ENCODE data around the gene FLVCR2.
A peak's percentile ranks its signal among the peaks of the same experiment; 100 is the strongest.

FLVCR2 gene

DNA sequence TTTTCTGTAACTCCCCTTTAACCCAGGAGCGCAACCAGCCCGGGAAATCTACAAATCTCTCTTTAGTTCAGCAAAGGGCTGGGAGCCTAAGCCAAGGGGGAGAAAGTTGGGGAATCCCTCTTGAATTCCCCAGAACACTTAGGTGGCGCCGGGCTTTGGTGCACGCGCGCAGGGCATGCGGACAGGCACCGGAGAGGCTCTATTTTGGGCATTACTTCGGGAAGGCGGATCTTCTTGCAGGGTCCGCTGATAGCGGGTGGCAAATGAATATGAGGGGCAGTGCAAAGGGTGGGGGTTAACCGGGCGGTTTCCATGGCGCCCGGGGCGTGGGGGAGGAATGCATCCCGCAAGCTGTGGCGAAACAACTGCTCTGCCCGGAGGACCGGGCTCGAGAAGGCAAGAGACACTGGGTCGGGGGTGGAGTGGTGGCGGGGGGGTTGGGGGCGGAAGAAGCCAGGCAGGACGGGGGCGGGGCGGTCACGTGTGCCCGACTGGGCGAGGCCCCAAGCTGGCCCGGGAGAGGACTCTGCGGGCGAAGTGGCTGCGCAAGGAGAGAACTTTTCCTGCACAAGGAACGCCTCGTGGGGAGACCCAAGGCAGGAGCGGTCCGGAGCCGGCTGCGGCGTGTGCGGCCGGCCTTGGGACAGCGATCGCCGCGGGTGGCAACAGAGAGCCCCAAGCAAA lies at the start of gene FLVCR2:
Gene FLVCR2, plus strand, starts transcription at position 519 of the 684 bp plus-strand sequence. CDS start 353 bp downstream, outside the sequence.
- peak; percentile 51 for DNase-seq (ENCODE audit: low read depth, low spot score)

DNA sequence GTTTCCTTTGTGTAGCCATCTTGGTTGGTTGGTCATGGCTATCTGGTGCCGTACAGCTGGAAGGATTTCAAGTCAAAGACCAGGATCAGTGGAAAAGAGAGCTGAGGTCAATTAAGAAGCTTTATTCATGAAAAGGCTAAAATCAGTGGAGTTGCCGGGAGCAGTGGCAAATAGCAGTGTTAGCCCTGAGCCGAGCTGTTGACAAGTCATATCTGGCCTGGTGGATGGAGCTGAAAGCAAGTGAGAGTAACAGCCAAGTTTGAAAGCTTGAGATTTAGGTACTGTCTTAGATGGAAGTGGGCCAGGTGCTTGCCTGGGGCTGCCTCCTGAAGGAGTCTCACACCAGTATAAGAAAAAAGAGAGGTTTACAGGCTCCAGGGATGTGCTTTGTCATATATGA lies 47.2 kb upstream of the FLVCR2 start:
- DNase-seq (ENCODE audit: low read depth, low spot score) = no peak

DNA sequence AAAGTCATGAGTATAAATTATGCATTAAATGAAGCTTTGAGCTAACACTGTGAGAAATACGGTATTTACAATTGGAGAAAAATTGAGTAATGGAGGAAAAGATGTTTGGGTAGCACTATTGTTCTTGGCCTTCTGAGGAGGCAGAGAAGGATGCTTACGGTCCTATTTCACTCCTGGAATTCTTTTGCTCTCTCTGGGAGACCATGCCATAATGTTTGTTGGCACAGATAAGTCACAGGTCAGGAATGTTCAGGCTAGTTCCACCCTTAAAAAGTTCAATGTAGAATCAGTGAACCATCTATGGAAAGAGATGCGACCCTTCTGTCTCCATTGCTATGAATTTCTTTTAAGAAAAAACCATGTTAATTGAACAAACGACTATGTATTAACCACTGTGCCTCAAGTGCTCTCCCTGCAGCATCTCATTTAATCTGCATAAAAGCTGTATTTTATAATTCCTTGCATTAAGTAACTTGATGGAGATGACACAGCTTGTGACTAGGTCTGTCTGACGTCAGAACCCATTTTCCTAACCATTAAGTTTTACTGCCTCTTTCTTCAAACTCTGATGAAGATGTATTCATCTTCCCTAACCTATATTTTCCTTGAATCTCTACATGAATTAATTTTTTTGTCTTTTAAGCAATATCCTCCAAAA lies 46.6 kb upstream of the FLVCR2 start:
- DNase-seq (ENCODE audit: low read depth, low spot score) = no peak

DNA sequence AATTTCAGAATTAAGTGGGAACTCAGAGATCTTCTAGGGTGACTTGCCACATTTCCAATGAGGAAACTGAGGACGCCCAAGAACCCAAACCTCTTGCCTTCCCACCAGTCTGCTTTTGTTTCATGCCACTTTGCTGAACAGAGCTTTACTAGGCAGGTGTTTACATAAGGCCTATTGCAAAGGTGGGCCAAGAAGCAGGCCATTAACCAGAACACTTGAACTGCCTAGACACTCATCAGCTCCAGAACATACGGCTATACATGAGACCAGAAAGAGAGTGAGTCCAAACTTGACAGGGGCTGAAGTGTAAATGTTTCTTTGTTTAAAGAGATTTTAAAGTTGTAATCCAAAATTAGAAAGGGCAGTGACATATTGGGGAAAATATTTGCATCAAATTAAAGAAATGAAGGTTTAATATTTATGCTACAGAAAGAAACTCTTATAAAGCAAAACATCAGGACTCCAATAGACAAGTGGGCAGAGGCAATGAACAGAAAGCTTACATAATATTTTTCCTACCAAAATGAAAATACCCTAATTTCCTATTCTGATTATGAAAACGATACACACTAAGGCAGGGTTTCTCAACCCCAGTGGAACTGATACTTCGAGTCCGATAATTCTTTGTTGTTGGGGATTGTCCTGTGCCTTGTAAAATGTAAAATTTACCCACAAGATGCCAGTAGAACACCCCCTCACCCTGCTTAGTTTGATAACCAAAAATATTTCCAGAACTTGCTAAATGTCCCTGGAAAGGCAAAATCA lies 44.4 kb upstream of the FLVCR2 start:
- no peak for DNase-seq (ENCODE audit: low read depth, low spot score)

- no peak for DNase-seq (ENCODE audit: low read depth, low spot score)
Observed at GRCh38 chr14:75535164-75535898, 43.1 kb upstream of the FLVCR2 start.

GRCh38 chr14:75537071-75537470 lies 41.3 kb upstream of the FLVCR2 start:
- no peak for DNase-seq (ENCODE audit: low read depth, low spot score)

- no peak for DNase-seq (ENCODE audit: low read depth, low spot score)
Observed at GRCh38 chr14:75539162-75539560, 39.3 kb upstream of the FLVCR2 start.

GRCh38 chr14:75539561-75540478 lies 38.6 kb upstream of the FLVCR2 start:
- DNase-seq (ENCODE audit: low read depth, low spot score) = no peak

DNA sequence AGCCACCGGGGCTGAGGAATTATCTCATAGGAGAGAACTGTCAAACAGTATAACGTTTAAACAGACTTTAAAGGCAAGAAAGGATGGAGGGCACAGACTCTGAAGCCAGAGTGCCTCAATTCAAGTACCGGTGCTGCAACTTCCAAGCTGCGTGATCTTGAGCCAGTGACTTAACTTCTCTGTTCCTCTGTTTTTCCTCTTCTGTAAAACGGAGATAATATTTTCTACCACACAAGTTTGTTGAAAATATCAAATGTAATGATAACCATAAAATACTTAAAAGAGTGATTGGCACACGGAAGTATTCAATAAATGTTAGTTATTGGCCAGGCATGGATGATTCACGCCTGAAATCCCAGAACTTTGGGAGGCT lies 38.0 kb upstream of the FLVCR2 start:
- no peak for DNase-seq (ENCODE audit: low read depth, low spot score)

DNA sequence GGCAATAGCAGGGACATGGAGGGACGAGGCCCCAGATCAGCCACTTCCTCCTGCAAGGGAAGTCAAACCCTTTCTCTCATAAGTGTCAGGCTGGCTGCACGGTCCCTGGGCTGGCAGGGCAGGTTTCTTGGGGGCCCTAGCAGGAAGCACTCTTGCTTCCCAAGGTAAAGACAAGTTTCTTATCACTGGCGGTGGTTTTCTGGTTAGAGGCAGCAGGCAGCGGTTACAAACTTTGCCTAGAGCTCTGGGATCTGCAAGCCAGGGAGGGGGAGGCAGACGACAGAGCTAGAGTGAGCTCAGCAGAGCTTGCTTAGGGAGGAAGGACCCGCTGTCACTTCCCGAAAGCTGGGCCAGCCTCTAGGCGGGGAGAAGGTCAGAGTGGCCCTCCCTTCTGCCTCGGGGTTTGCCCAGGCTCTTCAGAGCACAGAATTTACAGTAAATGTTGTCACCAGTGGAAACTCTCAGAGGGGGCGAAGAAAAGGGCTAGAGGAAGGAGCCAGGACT lies 35.8 kb upstream of the FLVCR2 start:
- no peak for DNase-seq (ENCODE audit: low read depth, low spot score)

DNA sequence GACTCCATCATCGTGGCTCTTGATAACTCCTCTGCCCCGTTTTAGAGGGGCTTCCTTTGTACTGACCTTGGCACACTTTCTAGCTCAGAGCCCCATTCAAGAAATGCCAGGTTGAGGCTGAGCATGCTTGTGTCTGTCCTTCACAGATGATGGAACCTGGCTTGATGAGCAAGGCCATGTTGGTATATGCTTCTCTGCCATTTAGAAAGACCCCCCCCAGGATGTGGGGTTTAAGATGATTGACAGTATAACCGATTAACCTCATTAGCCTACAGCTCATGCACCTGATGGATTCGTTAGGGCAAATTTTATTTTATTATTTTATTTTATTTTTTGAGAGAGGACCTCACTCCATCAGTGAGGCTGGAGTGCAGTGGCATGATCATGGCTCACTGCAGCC lies 35.2 kb upstream of the FLVCR2 start:
- no peak for DNase-seq (ENCODE audit: low read depth, low spot score)

GRCh38 chr14:75543786-75544185 lies 34.6 kb upstream of the FLVCR2 start:
- DNase-seq (ENCODE audit: low read depth, low spot score) = no peak

- no peak for DNase-seq (ENCODE audit: low read depth, low spot score)
Observed at GRCh38 chr14:75545907-75546306, 32.5 kb upstream of the FLVCR2 start.

GRCh38 chr14:75547552-75548250 lies 30.7 kb upstream of the FLVCR2 start:
- no peak for DNase-seq (ENCODE audit: low read depth, low spot score)

- no peak for DNase-seq (ENCODE audit: low read depth, low spot score)
Observed at GRCh38 chr14:75548544-75548943, 29.9 kb upstream of the FLVCR2 start.

- DNase-seq (ENCODE audit: low read depth, low spot score) = no peak
Observed at GRCh38 chr14:75549169-75549568, 29.3 kb upstream of the FLVCR2 start.

- no peak for DNase-seq (ENCODE audit: low read depth, low spot score)
Observed at GRCh38 chr14:75551021-75551420, 27.4 kb upstream of the FLVCR2 start.

DNA sequence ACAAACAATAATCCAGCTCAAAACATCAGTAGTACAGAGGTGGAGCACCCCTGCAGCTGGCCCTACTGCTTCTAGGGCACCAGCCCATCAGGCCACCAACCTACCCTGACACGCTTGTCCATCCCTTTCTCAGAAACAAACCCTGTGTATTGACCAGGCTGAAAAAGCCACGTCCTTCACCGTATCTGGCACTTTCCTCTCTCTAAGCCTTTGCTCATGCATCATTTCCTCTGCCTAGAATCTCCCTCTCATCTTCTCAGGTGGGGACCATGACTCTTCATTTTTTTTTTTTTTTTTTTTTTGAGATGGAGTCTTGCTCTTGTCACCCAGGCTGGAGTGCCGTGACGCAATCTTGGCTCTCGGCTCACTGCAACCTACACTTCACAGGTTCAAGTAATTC lies 25.3 kb upstream of the FLVCR2 start:
- no peak for DNase-seq (ENCODE audit: low read depth, low spot score)

- DNase-seq (ENCODE audit: low read depth, low spot score) = no peak
Observed at GRCh38 chr14:75553761-75554364, 24.6 kb upstream of the FLVCR2 start.

GRCh38 chr14:75554482-75554881 lies 23.9 kb upstream of the FLVCR2 start:
- no peak for DNase-seq (ENCODE audit: low read depth, low spot score)
